H9 (cell line): ENCODE data around the gene ST6GAL1. TPM values are rescaled to one million over a fixed set of nuclear protein-coding genes. Genes with fewer than 3 reads are reported as not detected.

Experiments used
- DNase-seq: peaks from one replicate; pipeline ENCODE4 v3.0.0-alpha.2; 2017
- H2AFZ ChIP-seq: one replicate; pipeline ENCODE4 v1.6.1; 2013; ENCODE audit warnings: mild to moderate bottlenecking, low read length, control low read depth, moderate library complexity
- H2AK5ac ChIP-seq: 2 replicates; pipeline ENCODE4 v1.6.1; 2013; ENCODE audit warnings: low read length, control low read depth, mixed read lengths; ENCODE audit not compliant: insufficient read length
- H2BK120ac ChIP-seq: one replicate; pipeline ENCODE4 v1.6.1; 2013; ENCODE audit warnings: low read depth, mild to moderate bottlenecking, low read length, control low read depth, inconsistent platforms; ENCODE audit not compliant: poor library complexity, severe bottlenecking
- H2BK12ac ChIP-seq: 2 replicates; pipeline ENCODE4 v1.6.1; 2013; ENCODE audit warnings: low read length, control low read depth, mixed read lengths, low read depth; ENCODE audit not compliant: insufficient read length
- H2BK15ac ChIP-seq: 2 replicates; pipeline ENCODE4 v1.6.1; 2013; ENCODE audit warnings: low read depth, low read length, control low read depth
- H2BK20ac ChIP-seq: one replicate; pipeline ENCODE4 v1.6.1; 2013; ENCODE audit warnings: low read depth, mild to moderate bottlenecking, low read length, control low read depth, inconsistent platforms; ENCODE audit not compliant: poor library complexity, severe bottlenecking
- H2BK5ac ChIP-seq: 2 replicates; pipeline ENCODE4 v1.6.1; 2013; ENCODE audit warnings: low read length, control low read depth, mixed read lengths; ENCODE audit not compliant: insufficient read length
- H3K14ac ChIP-seq: 2 replicates; pipeline ENCODE4 v1.6.1; 2013; ENCODE audit warnings: low read length, control low read depth; ENCODE audit not compliant: insufficient read depth
- H3K18ac ChIP-seq: 2 replicates; pipeline ENCODE4 v1.6.1; 2013; ENCODE audit warnings: low read depth, mild to moderate bottlenecking, mixed read lengths, low read length, control low read depth; ENCODE audit not compliant: insufficient read length
- H3K23ac ChIP-seq: 2 replicates; pipeline ENCODE4 v1.6.1; 2013; ENCODE audit warnings: low read length, control low read depth, mixed read lengths, low read depth; ENCODE audit not compliant: insufficient read length
- H3K23me2 ChIP-seq: 2 replicates; pipeline ENCODE4 v1.6.1; 2013; ENCODE audit warnings: low read depth, mild to moderate bottlenecking, mixed read lengths, low read length, control low read depth; ENCODE audit not compliant: insufficient read length, poor library complexity, severe bottlenecking
- H3K27ac ChIP-seq: 2 replicates; pipeline ENCODE4 v1.5.1; 2013; ENCODE audit warnings: low read length, control low read depth, mixed read lengths, low read depth; ENCODE audit not compliant: insufficient read length
- H3K27me3 ChIP-seq: 2 replicates; pipeline ENCODE4 v1.6.1; 2013; ENCODE audit warnings: low read length, control low read depth, inconsistent platforms; ENCODE audit not compliant: insufficient read depth
- H3K4ac ChIP-seq: 2 replicates; pipeline ENCODE4 v1.6.1; 2013; ENCODE audit warnings: low read depth, mild to moderate bottlenecking, control low read depth, inconsistent platforms, low read length, moderate library complexity
- H3K4me1 ChIP-seq: 2 replicates; pipeline ENCODE4 v1.6.1; 2013; ENCODE audit warnings: low read length, control low read depth, inconsistent platforms; ENCODE audit not compliant: insufficient read depth
- H3K4me2 ChIP-seq: 2 replicates; pipeline ENCODE4 v1.6.1; 2013; ENCODE audit warnings: low read length, control low read depth, mixed read lengths; ENCODE audit not compliant: insufficient read length, insufficient read depth
- H3K56ac ChIP-seq: 2 replicates; pipeline ENCODE4 v1.6.1; 2013; ENCODE audit warnings: low read depth, mild to moderate bottlenecking, mixed read lengths, low read length, control low read depth; ENCODE audit not compliant: insufficient read length
- H3K79me1 ChIP-seq: 2 replicates; pipeline ENCODE4 v1.6.1; 2013; ENCODE audit warnings: low read depth, mild to moderate bottlenecking, moderate library complexity, low read length, control low read depth, inconsistent platforms; ENCODE audit not compliant: insufficient read depth, poor library complexity, severe bottlenecking
- H3K79me2 ChIP-seq: 2 replicates; pipeline ENCODE4 v1.6.1; 2013; ENCODE audit warnings: low read length, control low read depth, inconsistent platforms; ENCODE audit not compliant: insufficient read depth
- H3K9ac ChIP-seq: 2 replicates; pipeline ENCODE4 v1.6.1; 2013; ENCODE audit warnings: low read length, control low read depth, mixed read lengths; ENCODE audit not compliant: insufficient read length; ENCODE audit errors: extremely low read depth
- H3K9me3 ChIP-seq: one replicate; pipeline ENCODE4 v1.6.1; 2013; ENCODE audit warnings: low read depth, low read length, inconsistent platforms; ENCODE audit not compliant: control insufficient read depth
- H3T11ph ChIP-seq: one replicate; pipeline ENCODE4 v1.6.1; 2013; ENCODE audit warnings: mild to moderate bottlenecking, low read length, control low read depth, inconsistent platforms
- H4K20me1 ChIP-seq: one replicate; pipeline ENCODE4 v1.6.1; 2013; ENCODE audit not compliant: control insufficient read depth, insufficient read length, insufficient read depth
- H4K5ac ChIP-seq: 2 replicates; pipeline ENCODE4 v1.6.1; 2013; ENCODE audit warnings: low read depth, mild to moderate bottlenecking, mixed read lengths, low read length, control low read depth; ENCODE audit not compliant: insufficient read length
- H4K8ac ChIP-seq: replicated peaks from 2 replicates; pipeline ENCODE4 v1.6.1; 2013; ENCODE audit warnings: low read length, control low read depth, mixed read lengths, low read depth; ENCODE audit not compliant: insufficient read length
- H4K91ac ChIP-seq: 2 replicates; pipeline ENCODE4 v1.6.1; 2013; ENCODE audit warnings: low read depth, mild to moderate bottlenecking, moderate library complexity, mixed read lengths, low read length, control low read depth; ENCODE audit not compliant: insufficient read length
- H3K27ac Mint-ChIP-seq, 3 experiments: 2 replicates in 2 of 3; 3 replicates in 1 of 3; pipeline ENCODE4 v1.8.0; 2020 to 2021; ENCODE audit warnings: mixed read lengths in 3 of 3, mild to moderate bottlenecking in 1 of 3, moderate library complexity in 1 of 3
- H3K27me3 Mint-ChIP-seq: 2 replicates; pipeline ENCODE4 v1.8.0; 2021; ENCODE audit warnings: low read depth, mild to moderate bottlenecking, moderate library complexity, mixed read lengths
- H3K36me3 Mint-ChIP-seq, 3 experiments: 2 replicates in 2 of 3; 3 replicates in 1 of 3; pipeline ENCODE4 v1.8.0; 2020 to 2021; ENCODE audit warnings: low read depth in 3 of 3, mixed read lengths in 3 of 3; ENCODE audit not compliant: insufficient read depth in 1 of 3
- H3K4me1 Mint-ChIP-seq, 2 experiments: 2 replicates each; pipeline ENCODE4 v1.8.0; 2020; ENCODE audit warnings: mixed read lengths in 2 of 2
- H3K4me3 Mint-ChIP-seq, 2 experiments: 2 replicates in 1 of 2; 3 replicates in 1 of 2; pipeline ENCODE4 v1.8.0; 2020 to 2021; ENCODE audit warnings: mild to moderate bottlenecking in 2 of 2, mixed read lengths in 2 of 2, moderate library complexity in 1 of 2
- H3K9me3 Mint-ChIP-seq, 2 experiments: 2 replicates in 1 of 2; 3 replicates in 1 of 2; pipeline ENCODE4 v1.8.0; 2020; ENCODE audit warnings: mild to moderate bottlenecking in 2 of 2, mixed read lengths in 2 of 2, moderate library complexity in 1 of 2
- WGBS: extraction: QIAGEN DNeasy Blood & Tissue Kit; methylation state at CpG from one replicate; pipeline ENCODE4 v1.1.7; 2013; ENCODE audit warnings: missing lambda C conversion rate, low lambda C conversion rate, mixed read lengths; ENCODE audit not compliant: insufficient read length; ENCODE audit errors: extremely low coverage; 5-methylcytosine and 5-hydroxymethylcytosine counted together
- total RNA-seq: library from RNA; stranded (reverse); gene quantifications from 2 replicates; pipeline ENCODE4 v1.2.1, GENCODE V29; 2021
- TF ChIP-seq, protein P1 (sequence below): fragments of 200-600 bp; sonication (generic); conservative IDR thresholded peaks from 3 replicates; pipeline ENCODE4 v1.8.0; 2021; ENCODE audit warnings: antibody characterized with exemption, mild to moderate bottlenecking

The ST6GAL1 gene
- total RNA-seq, 1 experiment from 2014 or later = 139 TPM

GRCh38 chr3:187102073-187102634, 171.8 kb downstream of the ST6GAL1 start:
- no peak overlapping the region for H3K4me2 ChIP-seq
- no peak overlapping the region for H3K9ac ChIP-seq
- TF ChIP-seq, protein P1, sequence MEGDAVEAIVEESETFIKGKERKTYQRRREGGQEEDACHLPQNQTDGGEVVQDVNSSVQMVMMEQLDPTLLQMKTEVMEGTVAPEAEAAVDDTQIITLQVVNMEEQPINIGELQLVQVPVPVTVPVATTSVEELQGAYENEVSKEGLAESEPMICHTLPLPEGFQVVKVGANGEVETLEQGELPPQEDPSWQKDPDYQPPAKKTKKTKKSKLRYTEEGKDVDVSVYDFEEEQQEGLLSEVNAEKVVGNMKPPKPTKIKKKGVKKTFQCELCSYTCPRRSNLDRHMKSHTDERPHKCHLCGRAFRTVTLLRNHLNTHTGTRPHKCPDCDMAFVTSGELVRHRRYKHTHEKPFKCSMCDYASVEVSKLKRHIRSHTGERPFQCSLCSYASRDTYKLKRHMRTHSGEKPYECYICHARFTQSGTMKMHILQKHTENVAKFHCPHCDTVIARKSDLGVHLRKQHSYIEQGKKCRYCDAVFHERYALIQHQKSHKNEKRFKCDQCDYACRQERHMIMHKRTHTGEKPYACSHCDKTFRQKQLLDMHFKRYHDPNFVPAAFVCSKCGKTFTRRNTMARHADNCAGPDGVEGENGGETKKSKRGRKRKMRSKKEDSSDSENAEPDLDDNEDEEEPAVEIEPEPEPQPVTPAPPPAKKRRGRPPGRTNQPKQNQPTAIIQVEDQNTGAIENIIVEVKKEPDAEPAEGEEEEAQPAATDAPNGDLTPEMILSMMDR = no peak
- no peaks in the 10 kb centered on the region for H4K20me1 ChIP-seq
- no peaks in the 10 kb centered on the region for H3K23me2 ChIP-seq
- Mint-ChIP-seq H3K36me3 (peaks cover 1 to 18% (median 2%) of the 10 kb centered on the region in 3 experiments; a peak in 3 of 7 replicates), H3K4me1 (peaks cover 8 to 12% of the 10 kb centered on the region in 2 experiments), H3K27ac (no peak overlapping the region), H3K9me3 (peaks cover 15 to 20% of the 10 kb centered on the region in 2 experiments; a peak in 4 of 5 replicates), H3K27me3 (no peaks in the 10 kb centered on the region), H3K4me3 (no peak overlapping the region)
- H2BK12ac ChIP-seq = no peak overlapping the region
- DNase-seq = no peak
- no peak overlapping the region for H2BK15ac ChIP-seq
- no peak overlapping the region for H3K14ac ChIP-seq
- H3K56ac ChIP-seq = no peak overlapping the region
- H3K4ac ChIP-seq = no peak overlapping the region
- H3K79me2 ChIP-seq = no peaks in the 10 kb centered on the region
- H3K18ac ChIP-seq = no peak overlapping the region
- H3K4me1 ChIP-seq = peaks cover 7% of the 10 kb centered on the region; the same call in 1 of the 2 replicates
- no CpG with 5 or more reads among the region's 1 CpG for WGBS
- H4K91ac ChIP-seq = no peak overlapping the region
- no peak overlapping the region for H2BK5ac ChIP-seq
- no peaks in the 10 kb centered on the region for H3K79me1 ChIP-seq
- H3K9me3 ChIP-seq = no peaks in the 10 kb centered on the region
- no peak overlapping the region for H3T11ph ChIP-seq
- no peak overlapping the region for H2AFZ ChIP-seq
- no peak overlapping the region for H4K5ac ChIP-seq
- H3K27ac ChIP-seq = no peak overlapping the region
- no peak overlapping the region for H2BK120ac ChIP-seq
- no peaks in the 10 kb centered on the region for H3K27me3 ChIP-seq
- H4K8ac ChIP-seq = no peak overlapping the region
- no peak overlapping the region for H3K23ac ChIP-seq
- H2BK20ac ChIP-seq = no peak overlapping the region
- H2AK5ac ChIP-seq = no peak overlapping the region
